Ovary (tissue), 3 donors: ENCODE measurements around the gene C10orf53.

Experiments used
- CTCF ChIP-seq, 3 donors: fragments of 450-650 bp in 2 of 3; fragments of 200-600 bp in 1 of 3; IDR thresholded peaks; one replicate each; pipeline versions ENCODE4 v1.5.1 to v1.8.0; 2016 to 2022; ENCODE audit warnings: antibody characterized with exemption in 3 of 3, mild to moderate bottlenecking in 1 of 3
- EP300 ChIP-seq: sonication (generic); formaldehyde crosslinking; IDR thresholded peaks from one replicate; pipeline ENCODE4 v1.6.1; 2017; ENCODE audit warnings: antibody characterized with exemption
- POLR2A ChIP-seq: fragments of 450-650 bp; IDR thresholded peaks from one replicate; pipeline ENCODE4 v1.6.1; 2017; ENCODE audit warnings: antibody characterized with exemption, mild to moderate bottlenecking, moderate library complexity
- donor health status: DM: no; HTN: no; CAD: no.

- TF ChIP-seq POLR2A (no peak), CTCF (IDR thresholded peaks at IDR 0.05) (no peak), EP300 (no peak)
These were observed 26.1 kb upstream of the C10orf53 start for GRCh38 chr10:49653273-49653929.
